Astrocyte (in vitro differentiated cells and primary cell): Measurements from ENCODE around the gene RSF1. TPM values are rescaled to one million over a fixed set of nuclear protein-coding genes. Genes with fewer than 3 reads are reported as not detected.
A peak's percentile ranks its signal among the peaks of the same experiment; 100 is the strongest.

Experiments
- DNase-seq: peaks from one replicate; pipeline ENCODE4 v3.0.0-alpha.2; 2010; ENCODE audit warnings: low read depth
- FAIRE-seq: peaks from 2 replicates; lab custom pipeline; 2011; peaks lifted over from hg19 to GRCh38; lab: Jason Lieb, UNC
- H2AFZ ChIP-seq: 2 replicates; pipeline ENCODE4 v1.6.0; 2012; ENCODE audit warnings: low read depth, low read length, inconsistent platforms
- H3K27ac ChIP-seq: 2 replicates; pipeline ENCODE4 v1.5.1; 2011; ENCODE audit warnings: low read depth, low read length, inconsistent platforms
- H3K27me3 ChIP-seq: 2 replicates; pipeline ENCODE4 v1.6.0; 2011; ENCODE audit warnings: low read length, inconsistent platforms; ENCODE audit not compliant: insufficient read depth
- H3K36me3 ChIP-seq: 2 replicates; pipeline ENCODE4 v1.5.1; 2011; ENCODE audit warnings: low read length, inconsistent platforms; ENCODE audit not compliant: insufficient read depth
- H3K4me1 ChIP-seq: 2 replicates; pipeline ENCODE4 v1.5.1; 2011; ENCODE audit warnings: low read length, inconsistent platforms; ENCODE audit not compliant: insufficient read depth
- H3K4me2 ChIP-seq: 2 replicates; pipeline ENCODE4 v1.6.0; 2012; ENCODE audit warnings: low read length, inconsistent platforms
- H3K4me3 ChIP-seq: 2 replicates; pipeline ENCODE4 v1.5.1; 2011; ENCODE audit warnings: low read depth, mild to moderate bottlenecking, low read length, inconsistent platforms; ENCODE audit not compliant: insufficient read depth
- H3K79me2 ChIP-seq: 2 replicates; pipeline ENCODE4 v1.6.0; 2012; ENCODE audit warnings: mild to moderate bottlenecking, low read length, inconsistent platforms; ENCODE audit not compliant: insufficient read depth
- H3K9ac ChIP-seq: 2 replicates; pipeline ENCODE4 v1.6.0; 2012; ENCODE audit warnings: mild to moderate bottlenecking, low read length, inconsistent platforms
- H3K9me3 ChIP-seq: 2 replicates; pipeline ENCODE4 v1.5.1; 2012; ENCODE audit warnings: low read depth, mild to moderate bottlenecking, low read length, inconsistent platforms; ENCODE audit not compliant: insufficient read depth
- H4K20me1 ChIP-seq: 2 replicates; pipeline ENCODE4 v1.6.0; 2012; ENCODE audit warnings: low read length, inconsistent platforms; ENCODE audit not compliant: insufficient read depth
- H3K27ac Mint-ChIP-seq: one replicate; pipeline ENCODE4 v1.8.0; 2021; ENCODE audit warnings: mild to moderate bottlenecking, mixed read lengths; ENCODE audit not compliant: unreplicated experiment
- H3K27me3 Mint-ChIP-seq: one replicate; pipeline ENCODE4 v1.8.0; 2021; ENCODE audit warnings: low read depth, mixed read lengths; ENCODE audit not compliant: unreplicated experiment
- H3K36me3 Mint-ChIP-seq: one replicate; pipeline ENCODE4 v1.8.0; 2021; ENCODE audit warnings: low read depth, mixed read lengths; ENCODE audit not compliant: unreplicated experiment
- H3K4me1 Mint-ChIP-seq: one replicate; pipeline ENCODE4 v1.8.0; 2021; ENCODE audit warnings: low read depth, mixed read lengths; ENCODE audit not compliant: unreplicated experiment
- H3K4me3 Mint-ChIP-seq: one replicate; pipeline ENCODE4 v1.8.0; 2021; ENCODE audit warnings: mild to moderate bottlenecking, moderate library complexity, mixed read lengths; ENCODE audit not compliant: unreplicated experiment
- H3K9me3 Mint-ChIP-seq: one replicate; pipeline ENCODE4 v1.8.0; 2021; ENCODE audit warnings: mild to moderate bottlenecking, mixed read lengths; ENCODE audit not compliant: unreplicated experiment
- EZH2 ChIP-seq: IDR thresholded peaks from 2 replicates; pipeline ENCODE4 v1.6.1; 2012; ENCODE audit warnings: mild to moderate bottlenecking, low read length, inconsistent platforms; ENCODE audit not compliant: insufficient read depth
- total RNA-seq: library from RNA; stranded (reverse); gene quantifications from 2 replicates; pipeline ENCODE4 v1.2.1, GENCODE V29; 2021
- TF ChIP-seq, protein P1 (sequence below): IDR thresholded peaks from 2 replicates; pipeline ENCODE4 v1.5.1; 2011; ENCODE audit warnings: low read depth, mild to moderate bottlenecking, inconsistent platforms, low read length, moderate library complexity; ENCODE audit not compliant: insufficient read depth

RSF1 gene
- total RNA-seq, 1 donor from 2014 or later = 84.0 TPM

DNA sequence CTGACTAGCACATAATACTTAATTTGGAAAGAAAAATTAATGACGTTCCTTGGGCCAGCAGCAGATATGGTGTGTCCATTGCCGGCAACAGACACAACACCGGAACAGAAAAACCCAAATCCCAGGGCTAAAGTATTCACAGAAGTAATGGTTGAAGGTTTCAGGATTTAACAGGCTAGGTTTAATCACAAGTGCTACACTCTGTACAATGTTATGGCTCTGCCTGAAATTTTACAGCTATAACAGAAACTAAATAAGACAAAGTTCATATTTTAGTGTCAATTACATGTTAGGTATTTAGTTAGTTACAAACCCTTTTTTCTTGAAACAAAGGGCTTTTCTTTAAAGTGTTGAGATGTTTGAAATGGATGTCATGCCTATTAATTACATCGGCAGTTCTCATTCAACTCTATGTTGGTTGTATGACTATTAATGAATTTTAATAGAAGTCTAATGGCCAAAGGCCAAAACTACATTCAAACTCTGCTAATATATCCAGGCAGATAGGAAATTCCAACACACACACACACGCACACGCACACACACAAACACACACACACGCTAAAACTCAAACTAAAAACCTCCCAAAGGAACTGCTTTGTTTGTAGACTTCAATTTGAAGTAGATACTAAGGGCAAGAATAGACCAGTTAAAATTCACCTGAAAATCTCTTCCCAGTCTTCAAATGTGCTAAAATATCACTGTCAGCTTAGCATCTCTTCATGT, 155.1 kb downstream of the RSF1 start:
- Histone ChIP-seq H3K36me3 (peaks cover 14% of the 10 kb centered on the region), H3K27me3 (no peaks in the 10 kb centered on the region), H3K9me3 (no peaks in the 10 kb centered on the region), H3K27ac (no peak overlapping the region), H3K4me3 (no peak overlapping the region), H4K20me1 (peaks cover 4% of the 10 kb centered on the region), H3K4me1 (peaks cover 15% of the 10 kb centered on the region), H2AFZ (no peak overlapping the region), H3K9ac (no peak overlapping the region), H3K79me2 (no peaks in the 10 kb centered on the region), H3K4me2 (no peak overlapping the region)
- Mint-ChIP-seq H3K27ac (no peak overlapping the region), H3K4me3 (peak overlapping the region; percentile 23), H3K4me1 (peaks cover 10% of the 10 kb centered on the region), H3K36me3 (peaks cover 15% of the 10 kb centered on the region), H3K9me3 (peaks cover 2% of the 10 kb centered on the region), H3K27me3 (no peaks in the 10 kb centered on the region)
- TF ChIP-seq, protein P1, sequence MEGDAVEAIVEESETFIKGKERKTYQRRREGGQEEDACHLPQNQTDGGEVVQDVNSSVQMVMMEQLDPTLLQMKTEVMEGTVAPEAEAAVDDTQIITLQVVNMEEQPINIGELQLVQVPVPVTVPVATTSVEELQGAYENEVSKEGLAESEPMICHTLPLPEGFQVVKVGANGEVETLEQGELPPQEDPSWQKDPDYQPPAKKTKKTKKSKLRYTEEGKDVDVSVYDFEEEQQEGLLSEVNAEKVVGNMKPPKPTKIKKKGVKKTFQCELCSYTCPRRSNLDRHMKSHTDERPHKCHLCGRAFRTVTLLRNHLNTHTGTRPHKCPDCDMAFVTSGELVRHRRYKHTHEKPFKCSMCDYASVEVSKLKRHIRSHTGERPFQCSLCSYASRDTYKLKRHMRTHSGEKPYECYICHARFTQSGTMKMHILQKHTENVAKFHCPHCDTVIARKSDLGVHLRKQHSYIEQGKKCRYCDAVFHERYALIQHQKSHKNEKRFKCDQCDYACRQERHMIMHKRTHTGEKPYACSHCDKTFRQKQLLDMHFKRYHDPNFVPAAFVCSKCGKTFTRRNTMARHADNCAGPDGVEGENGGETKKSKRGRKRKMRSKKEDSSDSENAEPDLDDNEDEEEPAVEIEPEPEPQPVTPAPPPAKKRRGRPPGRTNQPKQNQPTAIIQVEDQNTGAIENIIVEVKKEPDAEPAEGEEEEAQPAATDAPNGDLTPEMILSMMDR = no peak
- TF ChIP-seq EZH2 = no peak
- FAIRE-seq = peak; percentile 26
- no peak for DNase-seq

DNA sequence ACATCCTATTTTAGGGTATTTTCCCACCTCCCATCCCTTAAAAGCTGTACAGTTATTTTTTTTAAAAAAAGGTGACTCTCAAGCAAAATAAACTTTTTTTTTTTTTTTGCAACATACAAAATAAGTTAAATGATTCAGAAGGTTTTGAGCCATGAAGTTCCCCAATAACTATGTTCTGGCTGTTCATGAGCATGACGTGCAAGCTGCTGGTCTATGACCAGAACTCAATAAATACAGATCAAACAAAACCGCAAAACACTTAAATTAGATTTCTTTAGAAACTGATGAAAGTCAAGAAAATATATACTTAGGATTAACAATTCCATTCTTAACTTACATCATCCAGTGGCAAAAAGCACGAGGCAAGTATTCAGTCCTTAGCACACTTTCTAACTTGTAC, 158.9 kb downstream of the RSF1 start:
- H4K20me1 ChIP-seq = no peaks in the 10 kb centered on the region
- H3K4me3 ChIP-seq = no peak overlapping the region
- no peak for TF ChIP-seq EZH2
- TF ChIP-seq, protein P1 = no peak
- H3K27ac Mint-ChIP-seq = no peak overlapping the region
- H3K4me2 ChIP-seq = no peak overlapping the region
- no peak overlapping the region for H3K9ac ChIP-seq
- H3K36me3 Mint-ChIP-seq = no peaks in the 10 kb centered on the region
- H3K27me3 Mint-ChIP-seq = no peaks in the 10 kb centered on the region
- H3K9me3 ChIP-seq = no peaks in the 10 kb centered on the region
- no peak for DNase-seq
- no peak for FAIRE-seq
- H2AFZ ChIP-seq = no peak overlapping the region
- peaks cover 9% of the 10 kb centered on the region for H3K4me1 Mint-ChIP-seq
- H3K36me3 ChIP-seq = peaks cover 5% of the 10 kb centered on the region
- no peaks in the 10 kb centered on the region for H3K9me3 Mint-ChIP-seq
- no peaks in the 10 kb centered on the region for H3K79me2 ChIP-seq
- no peak overlapping the region for H3K27ac ChIP-seq
- H3K27me3 ChIP-seq = no peaks in the 10 kb centered on the region
- H3K4me1 ChIP-seq = no peaks in the 10 kb centered on the region
- H3K4me3 Mint-ChIP-seq = no peak overlapping the region

DNA sequence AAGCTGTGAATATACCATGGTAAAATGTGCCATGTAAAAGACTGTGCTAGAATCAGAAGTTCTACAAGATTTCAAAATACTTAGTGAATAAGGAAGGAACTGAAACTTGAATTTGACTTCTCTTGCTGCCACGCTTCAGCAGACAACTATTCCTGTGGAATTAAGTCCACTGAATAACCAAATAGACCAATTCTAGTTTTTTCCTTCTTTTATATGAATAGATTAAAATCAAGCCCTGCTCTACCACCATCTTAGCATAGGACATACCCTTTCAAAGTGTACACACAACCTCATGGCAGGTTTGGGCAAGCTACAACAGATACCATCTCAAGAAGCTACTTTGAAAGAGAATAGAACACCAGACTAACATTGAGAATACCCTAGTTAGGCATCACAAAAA, 159.6 kb downstream of the RSF1 start:
- Histone ChIP-seq H3K4me1 (no peaks in the 10 kb centered on the region), H3K79me2 (no peaks in the 10 kb centered on the region), H3K9me3 (no peaks in the 10 kb centered on the region), H3K9ac (no peak overlapping the region), H3K4me2 (no peak overlapping the region), H4K20me1 (no peaks in the 10 kb centered on the region), H3K36me3 (peaks cover 2% of the 10 kb centered on the region), H3K4me3 (no peak overlapping the region), H2AFZ (no peak overlapping the region), H3K27me3 (no peaks in the 10 kb centered on the region), H3K27ac (no peak overlapping the region)
- H3K9me3 Mint-ChIP-seq = no peaks in the 10 kb centered on the region
- no peaks in the 10 kb centered on the region for H3K27me3 Mint-ChIP-seq
- DNase-seq = no peak
- H3K36me3 Mint-ChIP-seq = no peaks in the 10 kb centered on the region
- H3K4me3 Mint-ChIP-seq = no peak overlapping the region
- TF ChIP-seq, protein P1 = no peak
- no peak for TF ChIP-seq EZH2
- no peak overlapping the region for H3K27ac Mint-ChIP-seq
- no peak for FAIRE-seq
- H3K4me1 Mint-ChIP-seq = peaks cover 9% of the 10 kb centered on the region
